Ishikawa (cell line): ENCODE data around the gene WNT11.

Experiments used
- CEBPB ChIP-seq: IDR thresholded peaks from 2 replicates; pipeline ENCODE4 v1.6.1; 2012
- CREB1 ChIP-seq: IDR thresholded peaks from 2 replicates; pipeline ENCODE4 v1.6.1; 2012; ENCODE audit warnings: low read depth
- EGR1 ChIP-seq: IDR thresholded peaks from 2 replicates; pipeline ENCODE4 v1.6.1; 2012
- EP300 ChIP-seq: IDR thresholded peaks from 2 replicates; pipeline ENCODE4 v1.6.1; 2012; ENCODE audit warnings: borderline replicate concordance
- FOXM1 ChIP-seq: IDR thresholded peaks from 2 replicates; pipeline ENCODE4 v1.6.1; 2012; ENCODE audit warnings: low read depth, borderline replicate concordance
- MAX ChIP-seq: IDR thresholded peaks from 2 replicates; pipeline ENCODE4 v1.6.1; 2012
- NFIC ChIP-seq: IDR thresholded peaks from 2 replicates; pipeline ENCODE4 v1.6.1; 2012
- RAD21 ChIP-seq: IDR thresholded peaks from 2 replicates; pipeline ENCODE4 v1.6.1; 2012; ENCODE audit warnings: low read depth
- REST ChIP-seq: IDR thresholded peaks from 2 replicates; pipeline ENCODE4 v1.6.1; 2012; ENCODE audit warnings: low read depth, mild to moderate bottlenecking
- TAF1 ChIP-seq: IDR thresholded peaks from 2 replicates; pipeline ENCODE4 v1.6.1; 2012; ENCODE audit warnings: low read depth, mild to moderate bottlenecking
- TCF12 ChIP-seq: IDR thresholded peaks from 2 replicates; pipeline ENCODE4 v1.6.1; 2012; ENCODE audit warnings: low read depth
- TEAD4 ChIP-seq: IDR thresholded peaks from 2 replicates; pipeline ENCODE4 v1.6.1; 2012
- USF1 ChIP-seq: IDR thresholded peaks from 2 replicates; pipeline ENCODE4 v1.6.1; 2012
- YY1 ChIP-seq: IDR thresholded peaks from 2 replicates; pipeline ENCODE4 v1.6.1; 2012; ENCODE audit warnings: low read depth
- ZBTB7A ChIP-seq: IDR thresholded peaks from 2 replicates; pipeline ENCODE4 v1.6.1; 2012; ENCODE audit warnings: low read depth

Gene WNT11

GRCh38 chr11:76236092-76236999, 30.0 kb upstream of the WNT11 start:
- TF ChIP-seq EGR1 (peak; percentile 87), NFIC (0 out of 2 replicates have a peak, but pooled peaks have one; percentile 7), RAD21 (no peak), CREB1 (no peak; the same call in 1 of the 2 replicates), TEAD4 (no peak), FOXM1 (no peak), TCF12 (no peak; the same call in 1 of the 2 replicates), CEBPB (no peak), TAF1 (peak; percentile 37; the same call in 1 of the 2 replicates), REST (no peak), ZBTB7A (peak; percentile 42; the same call in 1 of the 2 replicates), EP300 (peak; percentile 1; the same call in 1 of the 2 replicates), YY1 (peak; percentile 80), MAX (no peak; the same call in 1 of the 2 replicates), USF1 (no peak)

GRCh38 chr11:76235233-76236091, 29.2 kb upstream of the WNT11 start:
- TF ChIP-seq CEBPB (no peak; the same call in 1 of the 2 replicates), NFIC (no peak), RAD21 (no peak), REST (no peak), TEAD4 (peak; percentile 89), USF1 (peak; percentile 5; the same call in 1 of the 2 replicates), FOXM1 (no peak), TAF1 (no peak; the same call in 1 of the 2 replicates), EP300 (0 out of 2 replicates have a peak, but pooled peaks have one; percentile 13), YY1 (peak; percentile 37; the same call in 1 of the 2 replicates), CREB1 (no peak; the same call in none of the 2 replicates), TCF12 (no peak; the same call in 1 of the 2 replicates), ZBTB7A (peak; percentile 67), MAX (no peak), EGR1 (no peak)

GRCh38 chr11:76234416-76235232, 28.3 kb upstream of the WNT11 start:
- TF ChIP-seq RAD21 (no peak), EGR1 (no peak), NFIC (no peak), TAF1 (no peak), FOXM1 (no peak), MAX (peak; percentile 51), REST (no peak), ZBTB7A (no peak)
